Measurements from ENCODE around the gene NINJ1. TPM values are rescaled to one million over a fixed set of nuclear protein-coding genes. Genes with fewer than 3 reads are reported as not detected.

Gene NINJ1
- total RNA-seq, 6 experiments from 2014 or later: 35.6 to 103 (median 65.1) TPM

DNA sequence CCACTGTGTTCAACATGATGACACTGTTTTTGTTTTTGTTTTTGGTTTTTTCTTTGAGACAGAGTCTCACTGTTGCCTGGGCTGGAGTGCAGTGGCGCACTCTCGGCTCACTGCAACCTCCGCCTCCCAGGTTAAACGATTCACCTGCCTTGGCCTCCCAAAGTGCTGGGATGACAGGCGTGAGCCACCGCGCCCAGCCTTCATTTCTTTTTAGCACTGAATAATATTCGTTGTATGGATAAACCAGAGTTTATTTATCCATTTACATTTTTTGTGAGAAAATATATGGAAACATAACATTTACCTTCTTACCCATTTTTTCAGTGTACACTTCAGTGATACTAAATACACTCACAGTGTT is 33.8 kb downstream of the NINJ1 start:
- Histone ChIP-seq H3K4me3 (no peak overlapping the region), H3K4me1 (peaks cover 0 to 5% (median 0%) of the 10 kb centered on the region in 4 donors), H3K27ac (no peak overlapping the region), H3K36me3 (no peaks in the 10 kb centered on the region), H3K27me3 (no peaks in the 10 kb centered on the region), H3K9me3 (no peaks in the 10 kb centered on the region)
- intact Hi-C loops (cut with DNase I): no loop called here
- DNase-seq: peak in 2 of 3 donors; percentile 16 to 20
- TF ChIP-seq POLR2A (IDR thresholded peaks at IDR 0.05): no peak
- TF ChIP-seq, protein P1, sequence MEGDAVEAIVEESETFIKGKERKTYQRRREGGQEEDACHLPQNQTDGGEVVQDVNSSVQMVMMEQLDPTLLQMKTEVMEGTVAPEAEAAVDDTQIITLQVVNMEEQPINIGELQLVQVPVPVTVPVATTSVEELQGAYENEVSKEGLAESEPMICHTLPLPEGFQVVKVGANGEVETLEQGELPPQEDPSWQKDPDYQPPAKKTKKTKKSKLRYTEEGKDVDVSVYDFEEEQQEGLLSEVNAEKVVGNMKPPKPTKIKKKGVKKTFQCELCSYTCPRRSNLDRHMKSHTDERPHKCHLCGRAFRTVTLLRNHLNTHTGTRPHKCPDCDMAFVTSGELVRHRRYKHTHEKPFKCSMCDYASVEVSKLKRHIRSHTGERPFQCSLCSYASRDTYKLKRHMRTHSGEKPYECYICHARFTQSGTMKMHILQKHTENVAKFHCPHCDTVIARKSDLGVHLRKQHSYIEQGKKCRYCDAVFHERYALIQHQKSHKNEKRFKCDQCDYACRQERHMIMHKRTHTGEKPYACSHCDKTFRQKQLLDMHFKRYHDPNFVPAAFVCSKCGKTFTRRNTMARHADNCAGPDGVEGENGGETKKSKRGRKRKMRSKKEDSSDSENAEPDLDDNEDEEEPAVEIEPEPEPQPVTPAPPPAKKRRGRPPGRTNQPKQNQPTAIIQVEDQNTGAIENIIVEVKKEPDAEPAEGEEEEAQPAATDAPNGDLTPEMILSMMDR (IDR thresholded peaks at IDR 0.05): no peak
- 95% methylated on average over 8 of the region's 8 CpGs for WGBS (ENCODE audit: insufficient coverage, low coverage, low lambda C conversion rate, missing lambda C conversion rate)
- ATAC-seq: no peak

DNA sequence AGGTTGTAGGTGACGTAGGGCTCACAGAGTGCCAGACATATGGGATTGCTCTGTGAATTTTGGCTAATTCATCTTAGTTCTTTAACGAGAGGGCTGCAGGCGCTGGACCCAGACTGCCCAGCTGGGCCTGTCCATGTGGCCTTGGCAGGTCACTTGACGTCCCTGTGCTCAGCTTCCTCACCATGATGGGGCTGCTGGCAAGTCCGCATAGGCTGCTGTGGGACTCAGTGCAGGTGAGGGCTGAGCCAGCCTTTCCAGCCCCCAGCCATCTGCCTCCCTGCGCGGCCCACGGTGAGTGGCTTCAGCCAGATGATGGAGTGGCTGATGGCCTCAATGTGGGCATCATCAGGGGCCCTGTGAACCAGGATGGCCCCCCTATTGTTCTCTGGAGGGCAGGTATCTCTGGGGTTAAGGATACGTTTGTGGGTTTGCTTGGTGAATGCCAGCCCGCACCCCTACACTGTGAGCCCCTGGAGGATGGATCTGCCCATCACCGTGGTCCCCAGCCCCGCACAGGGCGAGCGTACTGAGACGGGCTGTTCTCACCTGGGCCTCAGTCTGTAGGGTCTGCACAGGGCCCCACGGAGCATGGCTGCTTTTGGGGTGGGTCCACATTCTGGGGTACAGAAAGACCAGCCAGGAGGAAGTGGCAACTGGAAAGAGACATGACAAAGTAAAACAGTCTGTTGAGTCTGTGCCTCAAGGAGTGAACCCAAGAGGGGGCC is 34.3 kb downstream of the NINJ1 start:
- Histone ChIP-seq H3K36me3 (no peaks in the 10 kb centered on the region), H3K4me3 (no peak overlapping the region), H3K27ac (no peak overlapping the region), H3K9me3 (no peaks in the 10 kb centered on the region), H3K4me1 (peaks cover 0 to 5% (median under 1%) of the 10 kb centered on the region in 4 donors), H3K27me3 (no peaks in the 10 kb centered on the region)
- intact Hi-C loops (cut with DNase I): loop anchor here in 1 of 2 donors (10.0 kb wide), 1 partner anchor 95 kb away; no protein-coding TSS in a partner anchor
- TF ChIP-seq POLR2A (IDR thresholded peaks at IDR 0.05): no peak
- TF ChIP-seq, protein P1 (IDR thresholded peaks at IDR 0.05): no peak
- peak in 2 of 3 donors; percentile 39 to 56 for DNase-seq
- WGBS (ENCODE audit: insufficient coverage, low coverage, low lambda C conversion rate, missing lambda C conversion rate): 94% methylated on average over 3 of the region's 16 CpGs
- no peak for ATAC-seq

DNA sequence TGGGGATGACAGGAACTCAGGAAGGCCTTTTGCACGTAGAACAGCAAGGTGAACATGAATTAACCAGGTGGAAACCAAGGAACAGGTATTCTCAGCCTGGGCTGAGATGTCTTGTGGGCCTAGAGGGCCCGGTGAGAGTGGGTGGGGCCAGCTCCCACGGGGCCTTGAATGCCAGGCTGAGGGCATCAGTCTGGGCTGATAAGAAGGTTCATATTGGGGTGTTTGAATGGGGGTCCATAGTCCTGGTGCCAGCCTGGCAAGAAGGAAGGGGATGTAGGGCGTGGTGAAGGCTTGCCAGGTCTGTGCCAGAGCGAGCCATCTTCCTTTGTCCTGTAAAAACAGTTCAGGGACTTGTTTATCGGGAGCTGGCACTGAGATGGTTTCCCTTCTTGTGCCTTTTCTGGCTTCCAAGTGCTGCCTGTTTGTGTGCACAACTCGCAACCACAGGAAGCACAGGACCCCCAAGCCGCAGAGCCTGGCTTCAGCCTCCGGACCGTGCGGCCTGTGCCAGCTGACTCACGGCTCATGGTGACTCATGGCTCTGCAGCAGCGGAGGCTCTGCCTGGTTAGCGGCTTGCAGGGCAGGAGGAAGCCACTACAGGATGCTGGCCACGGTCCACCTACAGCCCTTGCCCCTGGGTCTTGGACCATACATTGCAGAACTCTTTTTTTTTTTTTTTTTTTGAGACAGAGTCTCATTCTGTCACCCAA is 35.7 kb downstream of the NINJ1 start:
- peak overlapping the region; percentile 32 to 72 (median 33) for H3K27ac ChIP-seq
- no peak for TF ChIP-seq POLR2A (IDR thresholded peaks at IDR 0.05)
- TF ChIP-seq, protein P1 (IDR thresholded peaks at IDR 0.05): no peak
- ATAC-seq (peak in 2 of 4 donors; percentile 2 to 38), DNase-seq (peak; percentile 75 to 90 (median 84))
- no peaks in the 10 kb centered on the region for H3K36me3 ChIP-seq
- H3K4me3 ChIP-seq: no peak overlapping the region
- no peaks in the 10 kb centered on the region for H3K9me3 ChIP-seq
- 25% methylated on average over 9 of the region's 15 CpGs for whole genome bisulfite sequencing (ENCODE audit: insufficient coverage, low coverage, low lambda C conversion rate, missing lambda C conversion rate)
- no peaks in the 10 kb centered on the region for H3K27me3 ChIP-seq
- H3K4me1 ChIP-seq: peaks cover 0 to 9% (median 3%) of the 10 kb centered on the region in 4 donors
- intact Hi-C loops (cut with DNase I): loop anchor here in 1 of 2 donors (10.0 kb wide), 1 partner anchor 94 kb away; no protein-coding TSS in a partner anchor

DNA sequence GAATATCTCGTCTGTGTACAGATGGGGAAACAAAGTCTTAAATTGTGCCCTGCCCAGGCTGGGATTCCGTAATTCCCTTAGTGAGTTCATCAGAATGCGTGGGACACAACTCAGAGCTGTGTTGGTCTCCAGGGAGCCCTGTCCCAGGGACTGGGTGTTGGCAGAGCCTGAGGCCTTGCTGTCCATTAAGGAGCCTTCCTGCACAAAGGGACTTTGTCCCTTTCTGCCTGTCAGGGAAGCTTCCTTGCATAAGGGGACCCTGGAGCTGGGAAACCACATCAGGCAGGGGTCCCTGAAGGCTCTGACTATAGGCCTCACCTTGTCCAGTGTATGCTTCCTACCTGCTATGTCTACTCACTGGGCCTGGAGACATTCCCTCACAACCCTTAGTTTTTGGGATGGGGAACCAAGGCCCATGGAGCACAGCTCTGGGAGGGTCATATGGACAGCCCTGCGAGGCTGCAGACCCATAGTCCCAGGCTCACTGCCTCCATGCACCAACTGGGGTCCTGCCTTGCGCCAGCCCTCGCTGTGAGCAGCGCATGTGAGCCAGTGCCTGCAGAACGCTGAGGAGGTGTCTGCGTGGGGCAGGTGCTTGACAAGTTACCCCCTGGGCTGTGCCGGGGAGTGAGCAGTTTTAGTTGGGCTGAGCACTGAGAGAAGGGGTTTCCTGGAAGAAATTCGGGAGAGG is 36.4 kb downstream of the NINJ1 start:
- H3K4me3 ChIP-seq: peak overlapping the region in 1 of 3 donors; percentile 99
- H3K4me1 ChIP-seq: peaks cover 0 to 9% (median 3%) of the 10 kb centered on the region in 4 donors
- H3K36me3 ChIP-seq: no peaks in the 10 kb centered on the region
- DNase-seq: peak in 2 of 3 donors; percentile 49 to 61
- TF ChIP-seq, protein P1 (IDR thresholded peaks at IDR 0.05): no peak
- TF ChIP-seq POLR2A (IDR thresholded peaks at IDR 0.05): no peak
- ATAC-seq: no peak
- intact Hi-C loops (cut with DNase I): loop anchor here in 1 of 2 donors (10.0 kb wide), 1 partner anchor 93 kb away; no protein-coding TSS in a partner anchor
- no peaks in the 10 kb centered on the region for H3K9me3 ChIP-seq
- H3K27me3 ChIP-seq: no peaks in the 10 kb centered on the region
- H3K27ac ChIP-seq: peak overlapping the region in 2 of 3 donors; percentile 33 to 72
- WGBS (ENCODE audit: insufficient coverage, low coverage, low lambda C conversion rate, missing lambda C conversion rate): 74% methylated on average over 6 of the region's 11 CpGs
